Liver (tissue), 9 donors: Measurements from ENCODE around the gene CYP2C18. TPM values are rescaled to one million over a fixed set of nuclear protein-coding genes. Genes with fewer than 3 reads are reported as not detected.

Experiments used
- DNase-seq: peaks from one replicate; pipeline ENCODE4 v3.0.0-alpha.2; 2017; ENCODE audit warnings: low spot score
- H3K27ac ChIP-seq, 2 donors: one replicate each; pipeline ENCODE4 v1.7.0; 2013; ENCODE audit warnings: inconsistent platforms in 2 of 2, low read length in 2 of 2, control low read depth in 1 of 2, low read depth in 1 of 2, mild to moderate bottlenecking in 1 of 2
- H3K27me3 ChIP-seq, 4 donors: one replicate each; pipeline versions ENCODE4 v1.6.1 to v1.7.0; 2013; ENCODE audit warnings: low read length in 3 of 4, inconsistent platforms in 1 of 4, mild to moderate bottlenecking in 1 of 4, moderate library complexity in 1 of 4; ENCODE audit not compliant: control insufficient read depth in 4 of 4, insufficient read depth in 4 of 4
- H3K36me3 ChIP-seq, 4 donors: one replicate each; pipeline versions ENCODE4 v1.6.1 to v1.7.0; 2013; ENCODE audit warnings: low read length in 3 of 4, mild to moderate bottlenecking in 3 of 4, low read depth in 1 of 4, moderate library complexity in 1 of 4; ENCODE audit not compliant: control insufficient read depth in 4 of 4, insufficient read depth in 3 of 4
- H3K4me1 ChIP-seq, 4 donors: one replicate each; pipeline versions ENCODE4 v1.6.1 to v1.7.0; 2013; ENCODE audit warnings: low read length in 3 of 4, mild to moderate bottlenecking in 3 of 4, moderate library complexity in 1 of 4; ENCODE audit not compliant: control insufficient read depth in 4 of 4, insufficient read depth in 4 of 4
- H3K4me3 ChIP-seq, 3 donors: one replicate each; pipeline versions ENCODE4 v1.6.1 to v1.7.0; 2013; ENCODE audit warnings: low read length in 3 of 3, control low read depth in 1 of 3, low read depth in 1 of 3, mild to moderate bottlenecking in 1 of 3
- H3K9ac ChIP-seq, 2 donors: one replicate each; pipeline ENCODE4 v1.7.0; 2013; ENCODE audit warnings: low read length in 2 of 2, mild to moderate bottlenecking in 2 of 2, moderate library complexity in 2 of 2, control low read depth in 1 of 2, low read depth in 1 of 2
- H3K9me3 ChIP-seq, 4 donors: one replicate each; pipeline versions ENCODE4 v1.6.1 to v1.7.0; 2013; ENCODE audit warnings: low read length in 3 of 4; ENCODE audit not compliant: control insufficient read depth in 4 of 4
- ATF3 ChIP-seq: IDR thresholded peaks from 2 replicates; pipeline ENCODE4 v1.6.1; 2016; ENCODE audit warnings: antibody characterized with exemption
- CTCF ChIP-seq: fragments of 150-350 bp; IDR thresholded peaks from 2 replicates; pipeline ENCODE4 v1.5.1; 2017; ENCODE audit warnings: improper control_type of control experiment, low read depth, low read length; ENCODE audit not compliant: missing input control
- EGR1 ChIP-seq, 2 donors: IDR thresholded peaks; 2 replicates each; pipeline ENCODE4 v1.6.1; 2016 to 2018; ENCODE audit warnings: antibody characterized with exemption in 2 of 2, low read depth in 2 of 2
- FOXA1 ChIP-seq: IDR thresholded peaks from 2 replicates; pipeline ENCODE4 v1.6.1; 2016; ENCODE audit warnings: antibody characterized with exemption
- FOXA2 ChIP-seq: IDR thresholded peaks from 2 replicates; pipeline ENCODE4 v1.6.1; 2016; ENCODE audit warnings: antibody characterized with exemption
- GABPA ChIP-seq, 2 donors: IDR thresholded peaks in 1 of 2; conservative IDR thresholded peaks in 1 of 2; 2 replicates each; pipeline ENCODE4 v1.6.1; 2016; ENCODE audit warnings: antibody characterized with exemption in 2 of 2, mild to moderate bottlenecking in 1 of 2, moderate library complexity in 1 of 2
- HNF4A ChIP-seq, 2 donors: conservative IDR thresholded peaks; 2 replicates each; pipeline ENCODE4 v1.6.1; 2016; ENCODE audit warnings: antibody characterized with exemption in 2 of 2, mild to moderate bottlenecking in 2 of 2
- HNF4G ChIP-seq: IDR thresholded peaks from 2 replicates; pipeline ENCODE4 v1.6.1; 2016; ENCODE audit warnings: antibody characterized with exemption
- JUND ChIP-seq, 2 donors: IDR thresholded peaks; 2 replicates each; pipeline ENCODE4 v1.6.1; 2016; ENCODE audit warnings: antibody characterized with exemption in 2 of 2
- MAX ChIP-seq: IDR thresholded peaks from 2 replicates; pipeline ENCODE4 v1.6.1; 2016; ENCODE audit warnings: antibody characterized with exemption
- NR2F2 ChIP-seq: IDR thresholded peaks from 2 replicates; pipeline ENCODE4 v1.6.1; 2016; ENCODE audit warnings: antibody characterized with exemption
- RAD21 ChIP-seq, 2 donors: IDR thresholded peaks; 2 replicates each; pipeline ENCODE4 v1.6.1; 2016; ENCODE audit warnings: antibody characterized with exemption in 2 of 2, mild to moderate bottlenecking in 2 of 2
- REST ChIP-seq: IDR thresholded peaks from 2 replicates; pipeline ENCODE4 v1.6.1; 2016; ENCODE audit warnings: antibody characterized with exemption, mild to moderate bottlenecking
- RXRA ChIP-seq, 2 donors: IDR thresholded peaks; 2 replicates each; pipeline ENCODE4 v1.6.1; 2017 to 2018; ENCODE audit warnings: antibody characterized with exemption in 2 of 2, mild to moderate bottlenecking in 1 of 2
- SP1 ChIP-seq: IDR thresholded peaks from 2 replicates; pipeline ENCODE4 v1.6.1; 2018; ENCODE audit warnings: antibody characterized with exemption, mild to moderate bottlenecking
- TAF1 ChIP-seq: conservative IDR thresholded peaks from 2 replicates; pipeline ENCODE4 v1.6.1; 2016; ENCODE audit warnings: antibody characterized with exemption, mild to moderate bottlenecking
- YY1 ChIP-seq: IDR thresholded peaks from 2 replicates; pipeline ENCODE4 v1.6.1; 2016; ENCODE audit warnings: antibody characterized with exemption, mild to moderate bottlenecking
- ZBTB33 ChIP-seq: IDR thresholded peaks from 2 replicates; pipeline ENCODE4 v1.6.1; 2016; ENCODE audit warnings: antibody characterized with exemption
- WGBS: extraction: QIAGEN DNeasy Blood & Tissue Kit; methylation state at CpG from one replicate; pipeline ENCODE4 v1.1.7; 2013; 5-methylcytosine and 5-hydroxymethylcytosine counted together
- polyA plus RNA-seq, 2 donors: library from polyadenylated mRNA; stranded (reverse) in 1 of 2; unstranded in 1 of 2; fragments of 200-250 nt in 1 of 2; fragments of >200 nt in 1 of 2; fragmentation: Nextera tagmentation in 1 of 2; extraction: Ambion mirVana in 1 of 2; gene quantifications; one replicate each; pipeline versions ENCODE4 v1.2.1 to v1.2.3, GENCODE V29; 2013 to 2015
- total RNA-seq, 2 donors: library from RNA; depleted of rRNA; stranded (reverse); fragments of >200 nt; gene quantifications; one replicate each; pipeline ENCODE4 v1.2.3, GENCODE V29; 2014
- donor health status: healthy.
- donor health status: healthy.
- donor health status: healthy.
- donor health status: healthy.
- donor health status: healthy.

The CYP2C18 gene
- total and polyA plus RNA-seq, 4 donors, result 0.93 to 51.5 (median 40.5) TPM

GRCh38 chr10:94666391-94667102, 17.0 kb upstream of the CYP2C18 start:
- no peak overlapping the region for H3K4me3 ChIP-seq
- DNase-seq, result no peak
- H3K27ac ChIP-seq, result no peak overlapping the region
- TF ChIP-seq NR2F2 (no peak), FOXA1 (no peak), HNF4A (conservative IDR thresholded peaks at IDR 0.05) (peak in 1 of 2 donors; percentile 6)
- 85% methylated on average over 6 of the region's 6 CpGs for WGBS
- no peaks in the 10 kb centered on the region for H3K4me1 ChIP-seq
- no peaks in the 10 kb centered on the region for H3K27me3 ChIP-seq
- H3K9me3 ChIP-seq, result no peaks in the 10 kb centered on the region
- no peaks in the 10 kb centered on the region for H3K36me3 ChIP-seq
- H3K9ac ChIP-seq, result no peak overlapping the region

- no peak overlapping the region for H3K9ac ChIP-seq
- DNase-seq, result no peak
- no peaks in the 10 kb centered on the region for H3K36me3 ChIP-seq
- no peaks in the 10 kb centered on the region for H3K9me3 ChIP-seq
- WGBS, result 98% methylated on average over 1 of the region's 1 CpG
- TF ChIP-seq HNF4A (conservative IDR thresholded peaks at IDR 0.05) (no peak), FOXA1 (no peak), NR2F2 (no peak), CTCF (no peak), JUND (IDR thresholded peaks at IDR 0.05) (no peak), MAX (no peak), TAF1 (no peak), RAD21 (IDR thresholded peaks at IDR 0.05) (no peak), ATF3 (no peak), ZBTB33 (no peak), YY1 (no peak), RXRA (IDR thresholded peaks at IDR 0.05) (no peak), REST (no peak), EGR1 (IDR thresholded peaks at IDR 0.05; ENCODE audit: low read depth in 2 of 2) (no peak), FOXA2 (no peak), HNF4G (no peak), SP1 (no peak), GABPA (IDR thresholded peaks at IDR 0.05 in 1 of 2, conservative IDR thresholded peaks at IDR 0.05 in 1 of 2) (no peak)
- H3K27me3 ChIP-seq, result no peaks in the 10 kb centered on the region
- H3K4me3 ChIP-seq, result no peak overlapping the region
- no peak overlapping the region for H3K27ac ChIP-seq
- peaks cover 1 to 15% (median 7%) of the 10 kb centered on the region in 4 donors for H3K4me1 ChIP-seq
Measured at GRCh38 chr10:94673614-94674321, 9.8 kb upstream of the CYP2C18 start.
